HepG2 (cell line): ENCODE data around the gene CEP55. TPM values are rescaled to one million over a fixed set of nuclear protein-coding genes. Genes with fewer than 3 reads are reported as not detected.
A peak's percentile ranks its signal among the peaks of the same experiment; 100 is the strongest.

Source experiments
- ATM ChIP-seq: fragments of 450-650 bp; IDR thresholded peaks from 2 replicates; pipeline ENCODE4 v1.7.1; 2017; ENCODE audit warnings: mild to moderate bottlenecking, borderline replicate concordance
- FOXK1 ChIP-seq: sonication (generic); formaldehyde crosslinking; IDR thresholded peaks from 2 replicates; pipeline ENCODE4 v1.4.0; 2020; ENCODE audit warnings: low read depth, missing genetic modification reagents, borderline replicate concordance
- FOXM1 ChIP-seq: sonication (generic); formaldehyde crosslinking; IDR thresholded peaks from 2 replicates; pipeline ENCODE4 v1.5.0; 2020; ENCODE audit warnings: missing genetic modification reagents
- KDM4B ChIP-seq: sonication (generic); formaldehyde crosslinking; IDR thresholded peaks from 2 replicates; pipeline ENCODE4 v1.4.0; 2020; ENCODE audit warnings: missing genetic modification reagents
- MAFG ChIP-seq: sonication (generic); formaldehyde crosslinking; IDR thresholded peaks from 2 replicates; pipeline ENCODE4 v1.5.1; 2020; ENCODE audit warnings: mild to moderate bottlenecking, missing genetic modification reagents
- MAZ ChIP-seq, 2 experiments: sonication (generic) in 1 of 2; formaldehyde crosslinking in 1 of 2; IDR thresholded peaks; 2 replicates each; pipeline versions ENCODE4 v1.5.0 to v1.6.1; 2012 to 2020; ENCODE audit warnings: low read depth in 2 of 2, mild to moderate bottlenecking in 2 of 2, borderline replicate concordance in 1 of 2, improper control_type of control experiment in 1 of 2, low read length in 1 of 2, missing genetic modification reagents in 1 of 2, moderate library complexity in 1 of 2
- NFE2L2 ChIP-seq: fragments of 150-350 bp; IDR thresholded peaks from 2 replicates; pipeline ENCODE4 v1.6.1; 2014; ENCODE audit warnings: low read length
- NFIC ChIP-seq: IDR thresholded peaks from 2 replicates; pipeline ENCODE4 v1.6.1; 2012; ENCODE audit warnings: mild to moderate bottlenecking, low read length, inconsistent platforms
- PAX8 ChIP-seq: sonication (generic); formaldehyde crosslinking; IDR thresholded peaks from 2 replicates; pipeline ENCODE4 v1.8.0; 2022; ENCODE audit warnings: mild to moderate bottlenecking, missing genetic modification reagents, borderline replicate concordance
- PTBP1 ChIP-seq: fragments of 200-400 bp; formaldehyde crosslinking; IDR thresholded peaks from 2 replicates; pipeline ENCODE4 v1.6.1; 2018; ENCODE audit warnings: low read length, low read depth; ENCODE audit not compliant: poor library complexity, severe bottlenecking
- SPEN ChIP-seq: sonication (generic); formaldehyde crosslinking; IDR thresholded peaks from 2 replicates; pipeline ENCODE4 v1.5.1; 2020; ENCODE audit warnings: low read depth, mild to moderate bottlenecking, missing genetic modification reagents
- TCF7L2 ChIP-seq: IDR thresholded peaks from 2 replicates; pipeline ENCODE4 v1.6.1; 2011; ENCODE audit warnings: mild to moderate bottlenecking, low read depth, low read length, moderate library complexity
- TEAD2 ChIP-seq: sonication (generic); formaldehyde crosslinking; IDR thresholded peaks from 2 replicates; pipeline ENCODE4 v1.9.0; 2021; ENCODE audit warnings: missing genetic modification reagents
- XBP1 ChIP-seq: sonication (generic); formaldehyde crosslinking; IDR thresholded peaks from 2 replicates; pipeline ENCODE4 v1.5.0; 2020; ENCODE audit warnings: missing genetic modification reagents
- XRCC5 ChIP-seq: fragments of 200-400 bp; formaldehyde crosslinking; optimal IDR thresholded peaks from 2 replicates; pipeline ENCODE3; 2017; ENCODE audit warnings: mild to moderate bottlenecking, low read length
- ZNF781 ChIP-seq: sonication (generic); formaldehyde crosslinking; IDR thresholded peaks from 2 replicates; pipeline ENCODE4 v1.5.1; 2020; ENCODE audit warnings: borderline replicate concordance, mild to moderate bottlenecking, missing genetic modification reagents; ENCODE audit errors: not compliant biosample characterization
- polyA plus RNA-seq, 8 experiments: library from polyadenylated mRNA; depleted of rRNA in 3 of 8; stranded (reverse) in 7 of 8; unstranded in 1 of 8; fragments of >200 nt; fragmentation: Illumina TruSeq in 4 of 8; extraction: Trizol in 4 of 8; gene quantifications; 2 replicates each; pipeline versions ENCODE4 v1.2.1 to v1.2.3, GENCODE V29; 2011 to 2016; ENCODE audit warnings: low read depth in 4 of 8, missing spikeins in 1 of 8, mixed read lengths in 1 of 8; ENCODE audit not compliant: insufficient read depth in 1 of 8
- total RNA-seq, 5 experiments: library from RNA; depleted of rRNA; stranded (reverse); fragments of >200 nt; fragmentation: Illumina TruSeq; extraction: Trizol; gene quantifications; 2 replicates each; pipeline ENCODE4 v1.2.3, GENCODE V29; 2016; ENCODE audit warnings: low read depth in 1 of 5
- TF ChIP-seq, protein P1 (sequence below): sonication (generic); formaldehyde crosslinking; IDR thresholded peaks from 2 replicates; pipeline ENCODE4 v1.5.0; 2020; ENCODE audit warnings: mild to moderate bottlenecking, missing genetic modification reagents
- TF ChIP-seq, protein P2 (sequence below): sonication (generic); formaldehyde crosslinking; IDR thresholded peaks from 2 replicates; pipeline ENCODE4 v1.8.0; 2022; ENCODE audit warnings: missing genetic modification reagents, mild to moderate bottlenecking, moderate library complexity, borderline replicate concordance
- TF ChIP-seq, protein P3 (sequence below): sonication (generic); formaldehyde crosslinking; conservative IDR thresholded peaks from 2 replicates; pipeline ENCODE4 v1.5.0; 2020; ENCODE audit warnings: missing genetic modification reagents
- TF ChIP-seq, protein P4 (sequence below): sonication (generic); formaldehyde crosslinking; IDR thresholded peaks from 2 replicates; pipeline ENCODE4 v1.8.1; 2023; ENCODE audit warnings: mild to moderate bottlenecking, moderate library complexity, missing genetic modification reagents
- TF ChIP-seq, protein P5 (sequence below): sonication (generic); formaldehyde crosslinking; IDR thresholded peaks from 2 replicates; pipeline ENCODE4 v1.4.0; 2020; ENCODE audit warnings: missing genetic modification reagents

The CEP55 gene
- total and polyA plus RNA-seq, 2 of the 13 experiments (the other 11 are each of a cell fraction or from before 2014, with no cell fraction given): 6.5 to 17.1 TPM

DNA sequence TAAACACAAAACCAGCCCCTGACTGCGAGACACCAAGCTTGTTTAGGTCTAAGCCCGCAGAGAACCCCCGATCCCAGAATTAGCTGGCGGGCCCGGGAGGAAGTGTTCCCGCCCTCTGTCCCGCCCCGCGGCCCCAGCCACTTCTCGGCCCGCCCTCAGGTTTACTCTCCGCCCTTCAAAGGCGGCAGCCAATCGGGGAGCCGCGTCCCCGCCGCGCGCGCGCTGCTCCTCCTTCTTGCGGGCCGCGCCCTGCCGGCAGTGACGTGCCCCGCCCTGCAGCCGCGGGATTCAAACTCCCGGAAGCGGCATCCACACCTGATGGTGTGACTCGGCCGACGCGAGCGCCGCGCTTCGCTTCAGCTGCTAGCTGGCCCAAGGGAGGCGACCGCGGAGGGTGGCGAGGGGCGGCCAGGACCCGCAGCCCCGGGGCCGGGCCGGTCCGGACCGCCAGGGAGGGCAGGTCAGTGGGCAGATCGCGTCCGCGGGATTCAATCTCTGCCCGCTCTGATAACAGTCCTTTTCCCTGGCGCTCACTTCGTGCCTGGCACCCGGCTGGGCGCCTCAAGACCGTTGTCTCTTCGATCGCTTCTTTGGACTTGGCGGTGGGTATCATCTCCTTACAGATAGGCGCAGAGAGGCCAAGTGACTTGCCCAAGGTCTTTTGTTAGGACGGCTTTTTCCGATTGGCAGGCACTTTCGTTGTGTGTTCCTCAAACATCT lies at the start of gene CEP55 (continued):
- TF ChIP-seq XRCC5 (peak; percentile 55), FOXK1 (peak; percentile 85; the same call in 1 of the 2 replicates), PAX8 (CRISPR knock-in tag) (no peak), FOXM1 (CRISPR knock-in tag) (peak; percentile 97), SPEN (CRISPR knock-in tag) (no peak), NFE2L2 (no peak), ATM (no peak), MAFG (CRISPR knock-in tag) (no peak), PTBP1 (no peak), ZNF781 (no peak), MAZ (IDR thresholded peaks at IDR 0.05; ENCODE audit: borderline replicate concordance, low read depth, low read length) (peak; percentile 57; the same call in 1 of the 2 replicates), MAZ (CRISPR knock-in tag; IDR thresholded peaks at IDR 0.05; ENCODE audit: low read depth) (peak; percentile 69), XBP1 (CRISPR knock-in tag) (no peak), KDM4B (CRISPR knock-in tag) (no peak), NFIC (no peak), TEAD2 (no peak), TCF7L2 (no peak)
- TF ChIP-seq, protein P1, sequence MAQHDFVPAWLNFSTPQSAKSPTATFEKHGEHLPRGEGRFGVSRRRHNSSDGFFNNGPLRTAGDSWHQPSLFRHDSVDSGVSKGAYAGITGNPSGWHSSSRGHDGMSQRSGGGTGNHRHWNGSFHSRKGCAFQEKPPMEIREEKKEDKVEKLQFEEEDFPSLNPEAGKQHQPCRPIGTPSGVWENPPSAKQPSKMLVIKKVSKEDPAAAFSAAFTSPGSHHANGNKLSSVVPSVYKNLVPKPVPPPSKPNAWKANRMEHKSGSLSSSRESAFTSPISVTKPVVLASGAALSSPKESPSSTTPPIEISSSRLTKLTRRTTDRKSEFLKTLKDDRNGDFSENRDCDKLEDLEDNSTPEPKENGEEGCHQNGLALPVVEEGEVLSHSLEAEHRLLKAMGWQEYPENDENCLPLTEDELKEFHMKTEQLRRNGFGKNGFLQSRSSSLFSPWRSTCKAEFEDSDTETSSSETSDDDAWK (CRISPR knock-in tag): no peak
- TF ChIP-seq, protein P2, sequence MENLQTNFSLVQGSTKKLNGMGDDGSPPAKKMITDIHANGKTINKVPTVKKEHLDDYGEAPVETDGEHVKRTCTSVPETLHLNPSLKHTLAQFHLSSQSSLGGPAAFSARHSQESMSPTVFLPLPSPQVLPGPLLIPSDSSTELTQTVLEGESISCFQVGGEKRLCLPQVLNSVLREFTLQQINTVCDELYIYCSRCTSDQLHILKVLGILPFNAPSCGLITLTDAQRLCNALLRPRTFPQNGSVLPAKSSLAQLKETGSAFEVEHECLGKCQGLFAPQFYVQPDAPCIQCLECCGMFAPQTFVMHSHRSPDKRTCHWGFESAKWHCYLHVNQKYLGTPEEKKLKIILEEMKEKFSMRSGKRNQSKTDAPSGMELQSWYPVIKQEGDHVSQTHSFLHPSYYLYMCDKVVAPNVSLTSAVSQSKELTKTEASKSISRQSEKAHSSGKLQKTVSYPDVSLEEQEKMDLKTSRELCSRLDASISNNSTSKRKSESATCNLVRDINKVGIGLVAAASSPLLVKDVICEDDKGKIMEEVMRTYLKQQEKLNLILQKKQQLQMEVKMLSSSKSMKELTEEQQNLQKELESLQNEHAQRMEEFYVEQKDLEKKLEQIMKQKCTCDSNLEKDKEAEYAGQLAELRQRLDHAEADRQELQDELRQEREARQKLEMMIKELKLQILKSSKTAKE: peak; percentile 72
- TF ChIP-seq, protein P3, sequence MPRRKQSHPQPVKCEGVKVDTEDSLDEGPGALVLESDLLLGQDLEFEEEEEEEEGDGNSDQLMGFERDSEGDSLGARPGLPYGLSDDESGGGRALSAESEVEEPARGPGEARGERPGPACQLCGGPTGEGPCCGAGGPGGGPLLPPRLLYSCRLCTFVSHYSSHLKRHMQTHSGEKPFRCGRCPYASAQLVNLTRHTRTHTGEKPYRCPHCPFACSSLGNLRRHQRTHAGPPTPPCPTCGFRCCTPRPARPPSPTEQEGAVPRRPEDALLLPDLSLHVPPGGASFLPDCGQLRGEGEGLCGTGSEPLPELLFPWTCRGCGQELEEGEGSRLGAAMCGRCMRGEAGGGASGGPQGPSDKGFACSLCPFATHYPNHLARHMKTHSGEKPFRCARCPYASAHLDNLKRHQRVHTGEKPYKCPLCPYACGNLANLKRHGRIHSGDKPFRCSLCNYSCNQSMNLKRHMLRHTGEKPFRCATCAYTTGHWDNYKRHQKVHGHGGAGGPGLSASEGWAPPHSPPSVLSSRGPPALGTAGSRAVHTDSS (CRISPR knock-in tag): no peak
- TF ChIP-seq, protein P4, sequence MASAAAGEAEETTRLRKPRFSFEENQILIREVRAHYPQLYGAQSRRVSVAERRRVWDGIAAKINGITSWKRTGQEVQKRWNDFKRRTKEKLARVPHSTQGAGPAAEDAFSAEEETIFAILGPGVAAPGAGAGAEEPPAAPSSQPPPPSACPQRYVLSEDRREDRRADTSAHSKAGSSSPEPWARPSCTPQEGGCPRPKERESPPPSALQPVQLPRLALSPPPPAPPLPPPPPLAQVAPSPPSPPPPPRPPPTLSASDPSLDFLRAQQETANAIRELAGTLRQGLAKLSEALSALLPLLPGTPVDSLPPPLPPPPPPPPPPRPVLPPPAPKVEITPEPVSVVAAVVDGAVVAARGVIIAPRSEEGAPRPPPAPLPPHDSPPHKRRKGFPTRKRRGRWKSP (CRISPR knock-in tag): peak; percentile 75; the same call in 1 of the 2 replicates
- TF ChIP-seq, protein P5, sequence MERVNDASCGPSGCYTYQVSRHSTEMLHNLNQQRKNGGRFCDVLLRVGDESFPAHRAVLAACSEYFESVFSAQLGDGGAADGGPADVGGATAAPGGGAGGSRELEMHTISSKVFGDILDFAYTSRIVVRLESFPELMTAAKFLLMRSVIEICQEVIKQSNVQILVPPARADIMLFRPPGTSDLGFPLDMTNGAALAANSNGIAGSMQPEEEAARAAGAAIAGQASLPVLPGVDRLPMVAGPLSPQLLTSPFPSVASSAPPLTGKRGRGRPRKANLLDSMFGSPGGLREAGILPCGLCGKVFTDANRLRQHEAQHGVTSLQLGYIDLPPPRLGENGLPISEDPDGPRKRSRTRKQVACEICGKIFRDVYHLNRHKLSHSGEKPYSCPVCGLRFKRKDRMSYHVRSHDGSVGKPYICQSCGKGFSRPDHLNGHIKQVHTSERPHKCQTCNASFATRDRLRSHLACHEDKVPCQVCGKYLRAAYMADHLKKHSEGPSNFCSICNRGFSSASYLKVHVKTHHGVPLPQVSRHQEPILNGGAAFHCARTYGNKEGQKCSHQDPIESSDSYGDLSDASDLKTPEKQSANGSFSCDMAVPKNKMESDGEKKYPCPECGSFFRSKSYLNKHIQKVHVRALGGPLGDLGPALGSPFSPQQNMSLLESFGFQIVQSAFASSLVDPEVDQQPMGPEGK (CRISPR knock-in tag): peak; percentile 12; the same call in 1 of the 2 replicates
